Fibroblast of the conjunctiva (primary cell): ENCODE data around the gene HASPIN.

Source experiments
- DNase-seq: peaks from one replicate; pipeline ENCODE4 v3.0.0-alpha.2; 2010; ENCODE audit warnings: low read depth

HASPIN gene

DNA sequence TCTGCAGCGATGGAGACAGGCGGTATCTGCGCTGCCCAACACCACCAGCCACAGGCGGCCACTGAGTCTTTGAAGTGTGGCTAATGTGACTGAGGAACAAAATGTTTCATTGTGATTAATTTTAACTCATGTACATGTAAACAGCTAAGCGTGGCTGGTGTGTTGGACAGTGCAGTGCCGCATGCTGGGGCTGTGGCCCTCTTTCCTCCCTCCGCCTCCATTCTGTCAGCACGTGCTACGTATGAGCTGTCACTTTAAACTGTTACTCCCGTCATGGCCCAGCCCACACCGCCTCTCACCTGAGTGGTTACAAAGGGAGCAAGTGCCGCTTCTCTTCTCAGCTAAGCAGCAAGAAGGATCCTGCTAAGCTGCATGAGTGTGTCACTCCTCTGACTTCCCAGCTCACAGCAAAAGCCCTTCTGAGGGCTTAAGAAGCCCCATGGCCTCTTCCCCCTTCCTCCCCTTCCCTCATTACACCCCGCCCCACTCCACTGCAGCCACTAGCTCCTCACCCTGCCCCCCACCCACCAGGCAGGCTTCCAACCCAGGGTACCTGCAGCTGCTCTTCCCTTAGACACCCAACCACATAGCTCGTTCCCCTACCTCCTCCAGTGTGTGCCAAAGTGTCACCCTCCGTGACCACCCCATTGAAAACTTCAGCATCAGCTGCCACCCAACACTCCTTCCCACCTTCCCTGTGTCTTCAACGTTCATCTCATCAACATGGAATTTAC, 15.0 kb downstream of the HASPIN start:
- no peak for DNase-seq

DNA sequence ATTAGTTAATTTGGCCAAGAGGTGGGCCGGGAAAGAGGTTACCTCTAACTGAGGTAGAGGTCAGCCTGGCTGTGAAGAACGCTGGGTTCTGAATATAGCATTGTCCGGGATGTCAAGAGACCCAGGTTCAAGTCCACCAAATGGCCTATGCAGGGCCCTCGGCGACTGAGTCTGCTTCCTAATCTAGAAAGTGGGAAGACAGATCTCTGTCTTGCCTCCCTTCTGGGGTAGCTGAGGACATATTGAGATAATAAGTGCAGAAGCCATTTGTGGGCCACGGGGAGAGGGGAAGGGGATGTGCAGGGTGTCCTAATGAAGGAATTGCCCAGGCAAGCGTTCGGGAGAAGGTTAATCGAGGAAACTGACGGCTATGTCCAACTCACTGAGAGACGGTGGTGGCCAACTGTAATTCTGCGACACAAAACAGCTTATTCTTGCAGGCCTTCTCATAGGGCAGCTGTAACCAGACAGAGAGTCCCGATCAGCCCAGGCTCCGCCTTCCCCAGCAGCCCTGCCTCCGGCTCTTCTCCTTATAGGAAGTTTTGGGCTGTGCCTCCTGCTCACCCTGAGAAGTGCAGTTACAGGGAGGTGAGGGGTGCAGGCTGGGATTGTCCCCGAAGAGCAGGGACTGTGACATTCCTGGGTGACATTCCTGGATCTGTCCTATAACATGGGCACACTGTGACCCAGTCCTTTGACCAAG, 15.9 kb downstream of the HASPIN start:
- DNase-seq, result no peak

DNA sequence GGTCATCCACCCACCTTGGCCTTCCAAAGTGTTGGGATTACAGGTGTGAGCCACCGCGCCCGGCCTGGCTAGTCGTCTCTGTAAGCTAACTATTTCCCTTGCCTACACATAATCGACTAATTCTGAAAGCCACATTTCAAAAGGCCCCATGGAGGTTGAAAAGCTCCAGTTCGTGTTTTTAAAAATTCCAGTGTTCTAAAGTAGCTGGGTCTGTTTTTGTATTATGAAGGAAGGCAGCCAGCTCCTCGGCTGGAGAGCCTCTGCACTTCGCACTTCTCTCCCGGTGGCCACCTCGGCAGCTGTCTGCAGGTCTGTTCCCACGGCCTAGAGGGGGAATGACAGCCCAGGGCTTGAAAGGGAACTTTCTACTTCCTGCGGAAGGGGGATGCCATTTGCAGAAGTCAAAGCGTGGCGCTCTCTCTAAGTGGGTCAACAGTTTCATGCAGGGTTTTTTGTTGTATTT, 16.9 kb downstream of the HASPIN start:
- DNase-seq, result no peak

DNA sequence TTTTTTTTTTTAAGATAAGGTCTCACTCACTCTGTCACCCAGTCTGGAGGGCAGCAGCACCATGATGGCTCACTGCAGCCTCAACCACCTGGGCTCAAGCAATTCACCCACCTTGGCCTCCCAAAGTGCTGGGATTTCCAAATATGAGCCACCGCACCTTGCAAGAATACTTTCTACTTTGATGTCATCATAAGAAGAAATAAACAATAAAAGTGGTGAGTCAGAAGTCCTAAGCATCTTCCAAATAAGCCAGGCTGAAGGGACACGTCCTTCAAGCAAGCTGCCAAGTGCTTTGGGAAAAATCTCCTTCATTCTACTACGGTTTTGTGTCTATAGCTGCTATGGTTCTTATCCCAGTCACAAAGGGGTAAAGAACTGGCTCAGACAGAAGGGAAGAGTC, 20.3 kb downstream of the HASPIN start:
- DNase-seq, result no peak

DNA sequence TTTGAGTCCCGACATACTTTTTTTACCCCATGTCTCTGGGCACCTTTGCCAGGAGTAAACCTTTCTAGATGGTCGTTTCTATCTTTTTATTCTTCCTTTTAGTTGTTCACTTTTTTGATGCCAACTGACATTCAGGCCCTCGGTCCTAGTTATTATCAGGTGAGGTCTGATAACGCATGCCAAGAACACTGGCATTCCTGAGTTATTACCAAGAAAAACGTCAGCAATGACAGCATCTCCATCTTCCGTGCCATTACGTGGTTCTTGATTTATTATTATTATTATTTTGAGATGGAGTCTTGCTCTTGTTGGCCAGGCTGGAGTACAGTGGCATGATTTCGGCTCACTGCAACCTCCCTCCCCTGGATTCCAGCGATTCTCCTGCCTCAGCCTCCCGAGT, 21.4 kb downstream of the HASPIN start:
- DNase-seq, result no peak

DNA sequence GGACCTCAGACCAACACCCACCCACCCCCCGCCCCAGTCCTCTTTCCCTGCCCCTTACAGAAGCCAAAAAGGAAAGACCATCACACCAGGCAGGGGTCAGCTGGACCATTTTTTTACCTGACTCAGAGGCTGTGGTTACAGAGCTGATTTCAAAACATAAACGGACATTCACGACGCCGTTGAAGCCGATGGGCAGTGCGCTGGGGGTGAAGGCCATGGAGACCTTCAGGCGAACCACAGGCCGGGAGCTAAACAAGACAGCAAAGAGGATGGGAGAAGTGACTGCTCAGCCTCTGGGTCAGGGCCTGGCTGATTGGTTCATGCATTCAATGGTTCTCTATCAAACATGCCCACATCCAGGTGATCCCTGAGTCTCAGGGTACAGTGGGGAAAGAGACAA, 24.1 kb downstream of the HASPIN start:
- no peak for DNase-seq

DNA sequence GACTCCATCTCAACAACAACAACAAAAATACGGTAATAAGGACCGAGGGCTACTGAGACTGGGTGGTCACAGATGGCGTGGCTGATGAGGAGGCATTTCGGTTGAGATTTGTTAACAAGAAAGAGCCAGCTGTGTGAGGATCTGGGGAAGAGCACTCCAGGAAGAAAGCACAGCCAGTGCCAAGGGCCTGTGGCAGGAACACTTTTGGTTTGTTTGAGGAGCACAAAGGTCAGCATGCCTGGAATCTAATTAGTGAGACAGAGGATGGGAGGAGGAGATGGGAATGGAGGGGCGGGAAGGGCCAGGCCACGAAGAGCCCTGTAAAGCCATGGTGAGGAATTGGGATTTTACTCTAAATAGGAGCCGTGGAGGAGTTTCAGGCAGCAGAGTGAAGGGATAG, 24.9 kb downstream of the HASPIN start:
- DNase-seq, result no peak

DNA sequence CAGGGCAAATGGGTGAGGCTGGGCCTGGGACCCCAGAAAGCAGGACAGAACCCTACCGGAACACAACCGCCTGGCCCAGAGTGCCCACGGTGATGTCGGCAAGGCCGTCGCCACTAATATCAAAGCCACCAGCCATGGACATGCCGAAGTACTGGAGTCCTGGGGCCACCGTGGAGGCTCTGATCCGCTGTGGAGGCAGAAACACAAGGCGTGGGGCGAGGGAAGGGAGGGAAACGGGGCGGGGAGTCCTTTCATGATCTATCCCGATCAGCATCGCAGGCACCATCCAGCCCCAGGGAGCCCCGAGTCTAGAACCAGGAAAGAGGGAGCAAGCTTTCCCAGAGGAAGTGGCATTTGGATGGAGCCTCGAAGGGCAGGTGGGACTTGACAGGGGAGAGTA, 26.6 kb downstream of the HASPIN start:
- no peak for DNase-seq

DNA sequence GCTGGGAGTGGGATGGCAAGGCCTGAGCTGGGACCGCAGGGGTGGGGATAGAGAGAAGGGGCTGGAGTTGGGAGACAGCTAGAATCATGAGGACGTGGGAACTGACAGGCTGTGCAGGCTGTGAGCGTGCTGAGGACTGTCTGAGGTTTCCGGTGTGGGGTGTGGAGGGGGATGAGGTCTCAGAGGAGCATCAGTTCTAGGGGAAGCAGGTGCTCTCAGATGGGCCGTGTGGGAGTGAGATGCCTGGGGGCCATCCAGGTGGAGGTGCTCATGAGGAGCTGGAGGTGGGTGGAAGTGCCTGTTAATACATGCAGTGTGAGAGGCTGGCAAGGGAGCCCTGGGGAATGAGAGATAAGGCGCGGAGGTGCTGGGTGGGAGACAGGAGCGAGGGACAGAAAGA, 27.2 kb downstream of the HASPIN start:
- DNase-seq, result no peak

DNA sequence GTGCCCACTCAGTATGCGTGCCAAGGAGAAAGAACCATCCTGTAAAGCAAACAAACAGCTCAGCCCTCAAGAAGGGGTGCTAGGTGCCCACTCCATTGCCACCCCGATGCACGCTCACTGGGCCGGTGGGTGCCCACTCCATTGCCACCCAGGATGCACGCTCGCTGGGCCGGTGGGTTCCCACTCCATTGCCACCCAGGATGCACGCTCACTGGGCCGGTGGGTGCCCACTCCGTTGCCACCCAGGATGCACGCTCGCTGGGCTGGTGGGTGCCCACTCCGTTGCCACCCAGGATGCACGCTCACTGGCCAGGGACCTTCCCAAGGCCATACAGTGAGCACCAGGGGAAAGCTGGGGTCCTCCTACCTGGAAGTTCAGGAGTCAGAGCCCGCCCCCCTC, 28.1 kb downstream of the HASPIN start:
- no peak for DNase-seq

DNA sequence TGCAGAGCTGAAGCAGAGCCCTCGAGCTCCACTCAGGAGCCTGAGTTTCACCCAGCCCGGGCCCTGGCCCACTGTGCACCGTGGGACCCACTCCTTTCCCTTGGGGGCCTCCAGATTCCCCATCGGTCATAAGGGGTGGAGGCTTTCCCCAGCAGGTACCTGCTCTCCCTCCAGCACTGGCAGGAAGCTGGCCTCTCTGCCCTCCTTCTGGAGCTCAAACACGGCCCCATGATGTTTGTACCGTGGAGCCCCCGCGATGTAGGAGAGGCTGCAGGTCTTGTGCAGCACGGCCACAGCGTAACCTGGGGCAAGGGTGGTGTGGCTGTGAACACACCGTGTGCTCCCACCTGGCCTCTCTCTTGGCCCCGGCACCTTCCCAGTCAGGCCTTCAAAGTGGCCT, 29.9 kb downstream of the HASPIN start:
- DNase-seq, result no peak

DNA sequence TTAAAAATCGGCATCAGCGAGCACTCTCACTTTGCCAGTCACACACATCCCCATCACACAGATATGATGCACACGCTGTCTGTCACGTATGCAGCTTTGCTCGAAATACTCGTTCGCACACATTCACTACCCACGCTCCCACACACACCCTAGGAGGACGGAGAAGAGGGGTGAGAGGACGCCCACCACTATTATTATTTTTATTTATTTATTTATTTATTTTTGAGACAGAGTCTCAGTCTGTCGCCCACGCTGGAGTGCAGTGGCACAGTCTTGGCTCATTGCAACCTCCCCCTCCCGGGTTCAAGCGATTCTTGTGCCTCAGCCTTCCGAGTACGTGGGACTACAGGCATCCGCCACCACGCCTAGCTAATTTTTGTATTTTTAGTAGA, 30.4 kb downstream of the HASPIN start:
- no peak for DNase-seq

DNA sequence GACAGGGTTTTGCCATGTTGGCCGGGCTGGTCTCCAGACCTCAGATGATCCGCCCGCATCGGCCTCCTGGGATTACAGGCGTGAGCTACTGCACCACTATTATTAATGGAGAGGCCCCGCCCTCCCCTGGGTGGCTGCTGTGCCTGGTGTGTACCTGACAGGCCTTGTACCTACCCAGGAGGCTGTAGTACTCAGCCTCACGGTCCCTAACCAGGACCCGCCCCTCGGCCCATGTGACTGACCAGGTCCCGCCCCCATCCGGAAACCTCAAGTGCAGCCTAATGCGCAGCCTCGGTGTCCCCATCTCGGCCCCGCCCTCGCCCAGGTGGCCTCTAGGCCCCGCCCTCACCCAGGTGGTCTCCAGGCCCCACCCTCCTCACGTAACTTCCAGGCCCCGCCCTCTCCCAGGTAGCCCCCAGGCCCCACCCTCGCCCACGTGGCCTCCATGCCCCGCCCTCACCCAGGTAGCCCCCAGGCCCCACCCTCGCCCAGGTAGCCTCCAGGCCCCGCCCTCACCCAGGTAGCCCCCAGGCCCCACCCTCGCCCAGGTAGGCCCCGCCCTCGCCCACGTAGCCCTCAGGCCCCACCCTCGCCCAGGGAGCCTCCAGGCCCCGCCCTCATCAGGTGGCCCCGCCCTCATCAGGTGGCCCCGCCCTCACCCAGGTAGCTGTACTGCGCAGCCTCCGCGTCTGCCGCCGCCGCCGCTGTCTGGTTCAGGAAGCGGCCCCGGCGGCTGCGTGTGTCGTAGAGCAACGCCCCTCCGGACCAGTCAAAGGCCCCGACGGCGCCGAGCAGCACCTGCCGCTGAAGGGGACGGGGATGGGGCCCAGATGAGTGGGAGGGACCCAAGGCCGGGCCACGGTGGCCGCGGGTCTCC, 31.0 kb downstream of the HASPIN start:
- no peak for DNase-seq

DNA sequence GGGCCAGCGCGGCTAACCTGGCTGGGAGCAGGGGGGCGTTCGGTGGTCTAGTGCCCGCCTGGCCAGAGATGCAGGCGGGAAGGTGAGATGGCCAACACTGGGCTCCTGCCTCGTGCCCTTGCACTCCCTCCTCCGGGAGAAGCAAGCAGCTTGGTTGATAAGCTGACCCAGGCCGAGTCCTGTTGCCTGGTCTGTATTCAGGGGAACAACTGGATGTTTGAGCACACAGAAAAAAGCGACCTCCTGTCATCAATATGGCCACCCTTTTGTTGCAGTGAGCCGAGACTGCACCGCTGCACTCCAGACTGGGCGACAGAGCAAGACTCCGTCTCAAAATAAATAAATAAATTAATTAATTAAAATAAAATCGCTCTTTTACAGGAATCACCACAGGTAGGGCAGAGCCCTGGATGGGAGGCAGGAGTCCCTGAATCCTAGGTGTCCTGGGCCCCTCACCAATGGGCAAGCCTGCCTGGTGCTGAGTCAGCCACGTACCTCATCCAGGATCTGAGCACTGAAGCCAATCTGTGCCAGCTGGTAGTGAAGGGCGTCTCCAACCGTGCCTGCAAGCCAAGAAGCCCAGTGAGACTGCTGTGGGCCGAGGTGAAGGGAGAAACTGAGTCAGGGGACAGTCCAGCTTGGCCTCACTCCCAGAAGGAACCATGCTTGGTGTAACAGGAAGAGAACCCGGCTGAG, 31.8 kb downstream of the HASPIN start:
- no peak for DNase-seq

DNA sequence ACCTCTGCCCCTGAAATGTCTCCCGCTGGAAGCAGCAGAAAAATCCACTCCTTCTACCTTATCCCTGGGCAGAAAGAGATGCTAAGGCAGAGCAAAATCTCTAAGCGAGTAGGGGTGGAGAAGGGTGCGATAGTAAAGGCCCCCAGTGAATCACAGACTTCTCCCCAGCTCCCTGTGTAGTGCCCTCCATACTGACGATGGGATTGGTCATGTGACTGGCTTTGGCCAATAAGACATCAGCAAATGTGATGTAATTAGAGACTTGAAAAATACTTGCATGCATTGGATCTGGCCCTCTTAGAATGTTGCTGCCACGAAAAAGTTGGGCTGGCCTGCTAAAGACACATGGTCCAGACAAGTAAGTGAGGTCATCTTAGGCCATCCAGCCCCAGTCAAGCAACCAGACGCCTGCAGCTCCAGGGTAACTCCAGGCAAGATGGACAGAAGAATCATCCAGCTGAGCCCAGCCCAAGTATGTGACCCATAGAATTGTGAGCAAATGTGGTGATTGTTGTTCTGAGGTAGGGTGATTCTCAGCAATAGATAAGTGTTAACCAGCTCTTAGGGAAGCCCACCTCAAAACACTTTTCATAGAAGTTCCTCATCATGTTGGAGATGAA, 36.0 kb downstream of the HASPIN start:
- no peak for DNase-seq

DNA sequence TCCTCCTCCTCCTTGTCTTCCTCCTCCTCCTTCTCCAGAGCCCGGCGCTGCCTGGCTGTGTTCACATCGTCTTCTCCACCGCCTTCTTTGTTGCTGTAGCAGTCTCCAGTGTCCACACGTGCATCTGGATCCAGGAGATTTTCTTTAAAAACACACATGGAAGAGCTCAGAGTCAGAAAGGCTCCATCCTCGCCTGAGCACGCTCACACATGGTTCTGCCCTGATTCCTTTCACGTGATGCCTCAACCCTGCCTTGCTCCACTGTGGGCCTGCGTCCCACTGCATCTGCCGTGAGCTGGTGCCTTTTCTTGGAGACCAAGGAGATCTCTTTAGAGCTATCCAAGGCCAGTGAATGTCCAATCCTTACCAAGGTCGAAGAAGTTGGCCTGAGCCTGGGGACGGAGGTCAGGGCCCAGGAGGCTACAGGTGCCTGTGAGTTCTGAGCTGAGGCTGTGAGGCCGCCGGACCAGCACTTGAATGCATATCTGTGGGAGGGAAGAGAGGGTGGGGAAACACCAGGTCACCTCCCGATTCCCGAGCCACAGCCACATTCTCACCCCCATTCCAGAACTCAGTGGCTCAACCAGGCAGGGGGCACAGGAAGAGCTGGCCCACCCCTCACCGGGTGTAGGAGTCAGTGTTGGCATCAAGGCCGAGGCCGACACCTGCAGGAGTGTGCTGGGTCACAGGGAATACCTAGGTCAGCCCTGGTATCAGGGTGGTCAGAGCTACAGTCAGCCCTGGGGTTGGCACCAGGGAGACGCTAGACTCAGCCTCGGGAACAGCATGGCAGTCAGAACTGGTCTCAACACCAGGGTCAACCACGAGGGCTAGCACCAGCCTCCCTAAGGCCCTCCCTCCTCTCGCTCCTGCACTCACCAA, 37.6 kb downstream of the HASPIN start:
- DNase-seq, result no peak

DNA sequence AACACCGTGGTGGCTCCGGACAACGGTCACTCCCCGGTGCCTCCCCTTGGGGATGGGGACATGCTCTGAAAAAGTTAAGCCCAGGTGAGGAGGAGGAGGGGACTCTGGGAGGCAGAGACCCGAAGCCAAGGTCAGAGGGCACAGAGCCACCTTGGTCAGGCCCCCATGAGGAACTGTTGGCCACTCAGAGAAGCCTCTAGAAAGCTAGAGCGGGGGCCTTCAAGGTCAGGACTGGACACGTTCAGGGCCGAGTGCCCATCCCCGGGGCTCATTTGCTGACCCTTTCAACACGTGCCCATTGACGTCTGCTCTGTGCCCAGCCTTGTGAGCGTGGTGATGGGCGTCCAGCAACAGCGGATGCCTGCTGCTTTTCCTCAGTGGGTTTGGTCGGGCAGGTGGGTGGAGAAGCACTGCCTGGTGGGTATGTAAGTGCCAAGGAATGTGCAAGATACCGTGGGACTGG, 38.2 kb downstream of the HASPIN start:
- no peak for DNase-seq

DNA sequence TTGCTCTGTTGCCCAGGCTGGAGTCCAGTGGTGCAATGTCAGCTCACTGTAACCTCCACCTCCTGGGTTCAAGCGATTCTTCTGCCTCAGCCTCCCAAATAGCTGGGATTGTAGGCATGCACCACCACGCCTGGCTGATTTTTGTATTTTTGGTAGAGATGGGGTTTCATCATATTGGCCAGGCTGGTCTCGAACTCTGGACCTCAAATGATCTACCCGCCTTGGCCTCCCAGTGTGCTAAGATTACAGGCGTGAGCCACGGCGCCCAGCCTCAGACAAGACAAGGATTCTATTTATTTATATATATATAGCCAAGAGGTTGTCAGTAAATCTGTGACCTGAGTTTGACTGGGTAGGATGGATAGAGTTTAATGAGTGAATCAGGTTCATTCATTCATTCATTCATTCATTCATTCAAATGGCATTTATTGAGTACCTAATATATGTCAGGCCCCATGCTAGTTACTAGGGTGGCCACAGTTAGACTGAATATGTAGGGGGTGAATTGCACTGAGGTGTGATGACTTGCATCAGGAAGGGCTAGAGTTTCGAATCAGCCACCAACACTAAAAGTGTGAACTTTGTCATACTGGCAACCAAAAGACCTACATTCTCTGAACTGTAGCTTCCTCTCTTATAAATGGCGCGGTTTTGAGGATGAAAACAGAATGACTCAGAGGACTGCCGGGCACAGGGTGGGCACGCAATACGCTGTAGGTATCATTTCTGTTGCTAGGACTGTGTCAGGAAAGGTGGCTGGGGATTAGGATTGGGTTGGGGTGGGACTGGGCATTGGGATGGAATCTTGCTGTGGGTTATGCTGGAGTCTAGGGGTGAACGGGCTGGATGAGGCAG, 39.4 kb downstream of the HASPIN start:
- no peak for DNase-seq

DNA sequence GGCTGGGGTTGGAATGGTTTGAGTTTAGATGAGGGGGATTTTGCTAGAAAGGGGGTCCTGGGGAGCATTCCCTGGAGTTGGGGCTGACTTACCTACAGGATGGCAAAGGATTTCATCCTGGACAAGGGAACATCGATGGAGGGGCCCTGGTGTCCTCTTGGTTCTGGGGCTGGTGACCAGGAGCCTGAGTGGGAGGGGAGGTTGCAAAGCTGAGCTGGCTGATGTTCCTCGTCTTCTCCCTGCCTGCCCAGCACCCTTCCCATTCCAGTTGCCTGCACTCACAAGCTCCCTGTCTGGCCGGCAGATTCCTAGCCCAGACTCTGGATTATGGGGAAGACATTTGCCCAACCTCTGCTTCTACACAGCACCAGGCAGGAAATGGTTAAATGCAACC, 40.1 kb downstream of the HASPIN start:
- no peak for DNase-seq

DNA sequence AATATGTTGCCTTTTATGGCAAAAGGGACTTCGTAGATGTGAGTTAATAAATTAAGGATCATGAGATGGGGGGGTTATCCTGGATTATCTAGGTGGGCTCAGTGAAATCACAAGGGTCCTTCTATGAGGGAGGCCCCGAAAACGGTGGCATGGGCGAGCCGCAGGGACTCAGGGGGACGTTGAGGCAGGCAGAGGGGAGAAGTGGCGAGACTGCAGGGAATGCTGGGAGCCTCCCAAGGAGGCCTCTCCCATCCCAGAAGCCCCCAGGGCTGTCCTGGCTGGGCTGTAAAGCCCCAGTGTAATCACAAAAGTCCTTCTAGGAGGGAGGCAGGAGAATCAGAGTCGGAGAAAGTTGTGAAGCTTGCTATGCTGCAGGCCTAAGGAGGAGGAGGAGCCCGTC, 42.3 kb downstream of the HASPIN start:
- DNase-seq, result no peak
